Measurements from ENCODE around the gene NMRK1. TPM values are rescaled to one million over a fixed set of nuclear protein-coding genes. Genes with fewer than 3 reads are reported as not detected.

Gene NMRK1
- total RNA-seq, 1 experiment from 2014 or later: 9.7 TPM

GRCh38 chr9:75105019-75105540, 17.1 kb upstream of the NMRK1 start:
- Histone ChIP-seq H3K4me1 (ENCODE audit: insufficient read depth, low read length) (peaks cover 5% of the 10 kb centered on the region; the same call in 1 of the 2 replicates), H3K9me3 (ENCODE audit: low read length) (no peaks in the 10 kb centered on the region), H3K36me3 (ENCODE audit: low read depth, low read length) (no peaks in the 10 kb centered on the region), H2AFZ (ENCODE audit: low read length) (no peak overlapping the region), H3K79me2 (ENCODE audit: low read length) (no peaks in the 10 kb centered on the region), H4K20me1 (ENCODE audit: low read length) (no peaks in the 10 kb centered on the region), H3K27ac (ENCODE audit: low read length) (no peak overlapping the region), H3K4me3 (ENCODE audit: low read length) (no peak overlapping the region), H3F3A (ENCODE audit: low read length, unreplicated experiment) (no peaks in the 10 kb centered on the region), H3K27me3 (ENCODE audit: low read length) (no peaks in the 10 kb centered on the region), H3K4me2 (ENCODE audit: low read length) (no peak overlapping the region), H3K9me2 (replicated peaks; ENCODE audit: low read length) (no peaks in the 10 kb centered on the region), H3K9ac (ENCODE audit: low read length) (no peak overlapping the region)
- DNase-seq (no peak), ATAC-seq (no peak)
- no TSS peak for BruUV-seq (replicated peaks)
- no peak for TF ChIP-seq EZH2 (IDR thresholded peaks at IDR 0.05; ENCODE audit: low read length, unreplicated experiment)
- TF ChIP-seq EZH2phosphoT487 (IDR thresholded peaks at IDR 0.05; ENCODE audit: borderline replicate concordance, low read length): no peak
- no peak for TF ChIP-seq CTCF (conservative IDR thresholded peaks at IDR 0.05; ENCODE audit: low read depth, low read length)
- CTCF ChIA-PET: no interaction called here
- intact Hi-C loops (cut with micrococcal nuclease): no loop called here
- POLR2A ChIA-PET (ENCODE audit: unreplicated experiment): no interaction called here

GRCh38 chr9:75104607-75105006, 16.7 kb upstream of the NMRK1 start:
- Histone ChIP-seq H3F3A (ENCODE audit: low read length, unreplicated experiment) (no peaks in the 10 kb centered on the region), H3K4me1 (ENCODE audit: insufficient read depth, low read length) (peaks cover 5% of the 10 kb centered on the region; the same call in 1 of the 2 replicates), H3K27me3 (ENCODE audit: low read length) (no peaks in the 10 kb centered on the region), H3K36me3 (ENCODE audit: low read depth, low read length) (no peaks in the 10 kb centered on the region), H3K27ac (ENCODE audit: low read length) (no peak overlapping the region), H3K79me2 (ENCODE audit: low read length) (no peaks in the 10 kb centered on the region), H3K9me3 (ENCODE audit: low read length) (no peaks in the 10 kb centered on the region), H4K20me1 (ENCODE audit: low read length) (no peaks in the 10 kb centered on the region), H3K4me2 (ENCODE audit: low read length) (no peak overlapping the region), H3K9me2 (replicated peaks; ENCODE audit: low read length) (no peaks in the 10 kb centered on the region), H3K4me3 (ENCODE audit: low read length) (no peak overlapping the region), H2AFZ (ENCODE audit: low read length) (no peak overlapping the region), H3K9ac (ENCODE audit: low read length) (no peak overlapping the region)
- POLR2A ChIA-PET (ENCODE audit: unreplicated experiment): no interaction called here
- ATAC-seq (no peak), DNase-seq (no peak)
- CTCF ChIA-PET: no interaction called here
- BruUV-seq (replicated peaks): no TSS peak
- TF ChIP-seq EZH2 (IDR thresholded peaks at IDR 0.05; ENCODE audit: low read length, unreplicated experiment) (no peak), CTCF (conservative IDR thresholded peaks at IDR 0.05; ENCODE audit: low read depth, low read length) (no peak), EZH2phosphoT487 (IDR thresholded peaks at IDR 0.05; ENCODE audit: borderline replicate concordance, low read length) (no peak)
- intact Hi-C loops (cut with micrococcal nuclease): no loop called here

- H3F3A ChIP-seq (ENCODE audit: low read length, unreplicated experiment): no peaks in the 10 kb centered on the region
- intact Hi-C loops (cut with micrococcal nuclease): no loop called here
- ChIA-PET CTCF (no interaction called here), POLR2A (ENCODE audit: unreplicated experiment) (no interaction called here)
- H3K9ac ChIP-seq (ENCODE audit: low read length): no peak overlapping the region
- no TSS peak for BruUV-seq (replicated peaks)
- no peak overlapping the region for H3K4me2 ChIP-seq (ENCODE audit: low read length)
- H3K27ac ChIP-seq (ENCODE audit: low read length): peak overlapping the region; percentile 7; the same call in 1 of the 2 replicates
- H4K20me1 ChIP-seq (ENCODE audit: low read length): no peaks in the 10 kb centered on the region
- H3K4me1 ChIP-seq (ENCODE audit: insufficient read depth, low read length): peaks cover 5% of the 10 kb centered on the region; the same call in 1 of the 2 replicates
- ATAC-seq: peak; percentile 76
- peak; percentile 2 for DNase-seq
- H3K9me3 ChIP-seq (ENCODE audit: low read length): no peaks in the 10 kb centered on the region
- no peak for TF ChIP-seq CTCF (conservative IDR thresholded peaks at IDR 0.05; ENCODE audit: low read depth, low read length)
- no peak for TF ChIP-seq EZH2phosphoT487 (IDR thresholded peaks at IDR 0.05; ENCODE audit: borderline replicate concordance, low read length)
- no peak for TF ChIP-seq EZH2 (IDR thresholded peaks at IDR 0.05; ENCODE audit: low read length, unreplicated experiment)
- no peaks in the 10 kb centered on the region for H3K79me2 ChIP-seq (ENCODE audit: low read length)
- H3K27me3 ChIP-seq (ENCODE audit: low read length): no peaks in the 10 kb centered on the region
- no peaks in the 10 kb centered on the region for H3K36me3 ChIP-seq (ENCODE audit: low read depth, low read length)
- H2AFZ ChIP-seq (ENCODE audit: low read length): no peak overlapping the region
- no peaks in the 10 kb centered on the region for H3K9me2 ChIP-seq (replicated peaks; ENCODE audit: low read length)
- H3K4me3 ChIP-seq (ENCODE audit: low read length): no peak overlapping the region
These were observed 14.3 kb upstream of the NMRK1 start for GRCh38 chr9:75102177-75102790.
